Effector memory CD8-positive, alpha-beta T cell (primary cell): ENCODE measurements around the gene AMELX.

Source experiments
- ATAC-seq: fragments of 150-1000 bp; cut with Tn5 transposase; replicated peaks from 2 replicates; pipeline ENCODE4 v1.10.0; 2021; ENCODE audit warnings: mild to moderate bottlenecking, moderate library complexity
- DNase-seq, 3 experiments: peaks; one replicate each; pipeline ENCODE4 v3.0.0; 2021
- H3K27ac Mint-ChIP-seq, 2 donors: one replicate each; pipeline ENCODE4 v1.8.0; 2022; ENCODE audit warnings: mild to moderate bottlenecking in 2 of 2, mixed read lengths in 2 of 2, moderate library complexity in 2 of 2
- H3K27me3 Mint-ChIP-seq, 2 donors: one replicate each; pipeline ENCODE4 v1.8.0; 2022; ENCODE audit warnings: mixed read lengths in 2 of 2
- H3K36me3 Mint-ChIP-seq: one replicate; pipeline ENCODE4 v1.8.0; 2022; ENCODE audit warnings: mild to moderate bottlenecking, moderate library complexity, mixed read lengths; ENCODE audit not compliant: insufficient read depth
- H3K4me1 Mint-ChIP-seq, 2 donors: one replicate each; pipeline ENCODE4 v1.8.0; 2022; ENCODE audit warnings: low read depth in 2 of 2, mixed read lengths in 2 of 2
- H3K4me3 Mint-ChIP-seq, 2 donors: one replicate each; pipeline ENCODE4 v1.8.0; 2022; ENCODE audit warnings: mild to moderate bottlenecking in 2 of 2, mixed read lengths in 2 of 2, moderate library complexity in 2 of 2
- H3K9me3 Mint-ChIP-seq, 2 donors: one replicate each; pipeline ENCODE4 v1.8.0; 2022; ENCODE audit warnings: mixed read lengths in 2 of 2

AMELX gene

DNA sequence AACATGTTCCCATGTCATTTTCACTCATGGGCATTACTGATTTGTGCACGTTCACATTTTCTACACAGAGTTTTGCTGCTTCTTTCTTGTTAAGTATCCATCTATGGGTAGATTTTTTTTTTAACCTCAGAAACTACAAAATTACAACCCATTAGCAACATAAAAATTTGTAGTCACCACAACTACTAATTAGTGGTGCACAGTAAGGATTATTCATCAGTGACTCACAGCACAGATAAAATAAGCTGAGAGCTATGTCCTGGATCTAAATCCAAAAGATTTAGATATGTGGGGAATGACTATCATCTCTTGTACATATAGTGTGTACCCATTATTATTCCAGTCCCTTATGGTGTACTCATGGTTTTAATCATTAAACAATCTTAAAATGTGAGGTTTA, 19.7 kb upstream of the AMELX start:
- Mint-ChIP-seq H3K9me3 (peaks cover 0 to 2% of the 10 kb centered on the region in 2 donors), H3K27ac (no peak overlapping the region), H3K27me3 (no peaks in the 10 kb centered on the region), H3K4me1 (no peaks in the 10 kb centered on the region), H3K4me3 (no peak overlapping the region), H3K36me3 (no peaks in the 10 kb centered on the region)
- DNase-seq (no peak), ATAC-seq (no peak)

DNA sequence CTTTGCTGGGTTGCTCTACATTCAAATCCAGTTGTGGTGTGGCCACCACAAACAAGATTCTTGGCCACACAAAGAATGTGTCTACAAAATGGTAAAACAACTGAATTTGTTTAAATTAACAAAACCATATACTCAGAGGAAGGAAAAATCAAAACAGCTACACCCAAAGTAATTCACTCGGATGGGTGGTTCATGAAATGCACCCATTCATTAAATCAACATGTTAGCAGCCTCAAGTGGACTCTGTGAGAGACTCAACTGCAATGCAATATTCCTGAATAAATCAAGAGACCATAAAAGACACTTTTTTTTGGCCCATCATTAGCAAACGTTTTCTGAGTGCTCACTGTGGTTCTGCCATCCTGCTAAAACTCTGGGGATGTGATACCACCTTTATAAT, 11.2 kb upstream of the AMELX start:
- no peaks in the 10 kb centered on the region for H3K27me3 Mint-ChIP-seq
- DNase-seq (no peak), ATAC-seq (no peak)
- H3K4me3 Mint-ChIP-seq, result no peak overlapping the region
- no peak overlapping the region for H3K27ac Mint-ChIP-seq
- no peaks in the 10 kb centered on the region for H3K4me1 Mint-ChIP-seq
- no peaks in the 10 kb centered on the region for H3K36me3 Mint-ChIP-seq
- H3K9me3 Mint-ChIP-seq, result no peaks in the 10 kb centered on the region

DNA sequence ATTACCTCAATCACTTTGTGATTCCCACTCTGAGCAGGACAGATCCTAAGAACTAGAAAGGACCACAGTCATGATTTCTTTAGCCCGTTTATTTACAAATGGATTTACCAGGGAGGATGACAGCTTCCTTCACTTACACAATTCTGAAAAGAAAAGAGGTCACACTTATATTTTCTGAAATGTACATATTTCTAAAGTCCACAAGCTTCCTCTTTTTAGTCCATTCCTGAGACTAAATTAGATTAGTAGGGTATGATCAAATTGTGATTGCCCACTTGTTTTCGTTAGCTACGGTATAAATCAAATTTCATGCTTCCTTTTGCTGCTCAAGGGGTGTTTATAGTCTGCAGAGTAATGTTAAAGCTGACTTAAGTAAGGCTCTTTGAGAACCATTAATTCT, 7.6 kb upstream of the AMELX start:
- H3K27me3 Mint-ChIP-seq, result no peaks in the 10 kb centered on the region

DNA sequence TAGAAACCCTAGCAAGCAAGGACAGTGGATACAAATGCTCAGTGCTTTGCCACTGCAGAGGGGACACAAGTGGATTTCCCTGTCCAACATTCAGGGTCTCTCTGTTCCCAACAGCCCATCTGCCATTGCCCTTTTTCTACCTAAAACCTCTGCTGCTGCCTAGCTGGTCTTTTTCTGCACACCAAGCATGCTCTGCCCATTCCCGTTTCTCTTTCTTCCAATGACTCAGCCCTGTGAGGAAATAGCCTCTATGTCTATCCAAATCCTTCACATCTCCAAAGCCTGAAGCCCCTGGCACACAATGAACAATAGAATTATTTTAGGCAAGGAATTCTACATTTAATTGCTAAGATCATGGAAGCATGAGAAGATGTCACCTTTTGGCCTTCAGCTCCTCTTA, 5.7 kb upstream of the AMELX start:
- no peak for ATAC-seq
- Mint-ChIP-seq H3K27ac (no peak overlapping the region), H3K4me3 (no peak overlapping the region), H3K36me3 (no peaks in the 10 kb centered on the region), H3K9me3 (no peaks in the 10 kb centered on the region), H3K27me3 (no peaks in the 10 kb centered on the region), H3K4me1 (no peaks in the 10 kb centered on the region)
- DNase-seq, result no peak

More for the DNA sequence above, 7.6 kb upstream of the AMELX start:
- no peak overlapping the region for H3K4me3 Mint-ChIP-seq
- H3K27ac Mint-ChIP-seq, result no peak overlapping the region
- H3K9me3 Mint-ChIP-seq, result no peaks in the 10 kb centered on the region
- ATAC-seq, result no peak
- no peaks in the 10 kb centered on the region for H3K4me1 Mint-ChIP-seq
- no peaks in the 10 kb centered on the region for H3K36me3 Mint-ChIP-seq
- DNase-seq, result no peak

DNA sequence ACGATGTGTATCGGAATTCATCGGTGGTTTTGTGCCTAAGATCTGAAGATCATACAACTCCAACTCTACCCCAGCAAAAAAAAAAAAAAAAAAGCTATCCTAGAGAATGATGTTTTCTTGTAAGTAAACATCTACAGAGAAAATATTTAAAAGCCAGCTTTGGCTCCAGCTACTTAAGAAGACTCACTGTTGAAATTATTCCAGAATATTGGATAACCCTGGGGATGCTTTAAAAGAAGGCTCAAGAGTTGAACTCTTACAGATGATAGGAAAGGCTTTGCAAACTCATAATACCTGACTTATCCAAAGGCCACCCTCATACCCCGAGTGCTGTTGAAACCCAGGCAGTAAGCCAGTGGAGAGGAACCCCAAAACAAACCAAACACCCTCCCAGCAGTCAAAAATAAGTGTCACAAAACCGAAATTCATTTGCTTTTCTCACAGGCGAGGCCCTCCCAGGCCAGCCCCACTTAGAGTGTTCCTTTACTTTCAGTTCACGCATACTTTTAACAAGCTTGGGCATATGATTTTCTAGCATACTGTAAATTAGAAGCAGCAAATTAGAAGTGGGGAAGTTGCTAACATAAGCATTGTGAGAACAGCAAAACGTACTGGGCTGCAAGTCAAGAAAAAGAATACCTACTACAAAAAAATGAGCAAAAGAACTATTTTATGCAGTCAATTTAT, 2.7 kb upstream of the AMELX start:
- DNase-seq (no peak), ATAC-seq (no peak)
- no peaks in the 10 kb centered on the region for H3K27me3 Mint-ChIP-seq
- H3K9me3 Mint-ChIP-seq, result no peaks in the 10 kb centered on the region
- H3K36me3 Mint-ChIP-seq, result no peaks in the 10 kb centered on the region
- H3K4me1 Mint-ChIP-seq, result no peaks in the 10 kb centered on the region
- no peak overlapping the region for H3K27ac Mint-ChIP-seq
- no peak overlapping the region for H3K4me3 Mint-ChIP-seq

DNA sequence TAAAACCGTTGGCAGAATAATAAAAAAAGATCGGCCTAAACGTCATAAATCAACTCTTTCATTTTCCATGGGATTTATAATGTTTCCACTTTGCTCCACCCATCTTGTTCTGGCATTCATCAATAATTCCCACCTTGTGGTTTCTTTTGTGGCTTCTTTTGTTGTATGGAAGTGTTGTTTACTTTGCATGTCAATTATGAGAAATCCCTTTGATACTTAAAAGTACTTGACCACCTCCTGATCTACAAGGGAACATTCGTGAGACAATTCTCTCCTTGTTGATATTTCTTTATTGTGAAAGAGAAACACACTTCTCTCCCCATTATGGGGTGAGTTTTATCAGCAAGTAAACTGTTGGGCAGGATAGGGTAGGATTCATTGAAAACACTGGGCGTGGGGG, 2.8 kb downstream of the AMELX start:
- no peak for DNase-seq
- Mint-ChIP-seq H3K27ac (no peak overlapping the region), H3K4me3 (no peak overlapping the region), H3K4me1 (no peaks in the 10 kb centered on the region), H3K9me3 (peaks cover 0 to 4% of the 10 kb centered on the region in 2 donors), H3K36me3 (no peaks in the 10 kb centered on the region), H3K27me3 (no peaks in the 10 kb centered on the region)
- ATAC-seq, result no peak

DNA sequence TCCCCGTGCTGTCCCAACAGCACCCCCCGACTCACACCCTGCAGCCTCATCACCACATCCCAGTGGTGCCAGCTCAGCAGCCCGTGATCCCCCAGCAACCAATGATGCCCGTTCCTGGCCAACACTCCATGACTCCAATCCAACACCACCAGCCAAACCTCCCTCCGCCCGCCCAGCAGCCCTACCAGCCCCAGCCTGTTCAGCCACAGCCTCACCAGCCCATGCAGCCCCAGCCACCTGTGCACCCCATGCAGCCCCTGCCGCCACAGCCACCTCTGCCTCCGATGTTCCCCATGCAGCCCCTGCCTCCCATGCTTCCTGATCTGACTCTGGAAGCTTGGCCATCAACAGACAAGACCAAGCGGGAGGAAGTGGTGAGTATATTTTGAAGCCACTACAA, 5.4 kb downstream of the AMELX start:
- H3K4me1 Mint-ChIP-seq, result no peaks in the 10 kb centered on the region
- no peak overlapping the region for H3K4me3 Mint-ChIP-seq
- ATAC-seq (no peak), DNase-seq (no peak)
- no peak overlapping the region for H3K27ac Mint-ChIP-seq
- peaks cover 0 to 4% of the 10 kb centered on the region in 2 donors for H3K9me3 Mint-ChIP-seq
- no peaks in the 10 kb centered on the region for H3K27me3 Mint-ChIP-seq
- H3K36me3 Mint-ChIP-seq, result no peaks in the 10 kb centered on the region

DNA sequence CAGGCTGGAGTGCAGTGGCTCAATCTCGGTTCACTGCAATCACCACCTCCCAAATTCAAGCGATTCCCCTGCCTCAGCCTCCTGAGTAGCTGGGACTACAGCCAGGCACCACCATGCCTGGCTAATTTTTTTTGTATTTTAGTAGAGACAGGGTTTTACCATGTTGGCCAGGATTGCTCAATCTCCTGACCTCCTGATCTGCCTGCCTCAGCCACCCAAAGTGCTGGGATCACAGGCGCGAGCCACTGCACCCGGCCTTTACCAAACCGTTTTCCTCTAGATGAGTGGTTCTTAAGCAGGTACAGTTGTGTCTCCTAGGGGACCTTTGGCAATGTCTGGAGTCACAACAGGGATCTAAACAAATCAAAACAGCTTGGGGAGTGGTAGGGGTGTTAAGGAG, 11.6 kb downstream of the AMELX start:
- no peak overlapping the region for H3K27ac Mint-ChIP-seq

DNA sequence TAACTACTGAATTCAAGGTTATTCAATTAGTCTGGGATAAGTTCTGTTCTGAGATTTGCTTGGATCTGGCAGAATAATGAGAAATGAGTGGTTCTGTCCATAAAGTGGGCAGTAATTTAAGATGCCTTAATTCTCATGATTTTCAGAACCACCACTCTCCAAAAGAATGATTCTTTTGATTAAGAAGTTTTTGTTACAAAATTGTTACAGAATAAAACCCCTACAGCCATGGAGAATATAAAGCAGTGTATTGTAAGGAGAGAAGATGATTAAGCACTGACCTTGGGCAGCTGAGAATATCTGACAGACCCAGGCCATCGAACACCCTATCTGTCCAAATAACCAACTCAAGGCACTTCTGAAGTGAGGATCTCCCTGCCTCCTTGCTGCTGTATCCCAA, 12.4 kb downstream of the AMELX start:
- Mint-ChIP-seq H3K36me3 (no peaks in the 10 kb centered on the region), H3K9me3 (no peaks in the 10 kb centered on the region), H3K4me1 (no peaks in the 10 kb centered on the region), H3K4me3 (no peak overlapping the region), H3K27ac (no peak overlapping the region), H3K27me3 (no peaks in the 10 kb centered on the region)
- no peak for DNase-seq
- no peak for ATAC-seq

More for the DNA sequence above, 11.6 kb downstream of the AMELX start:
- H3K4me1 Mint-ChIP-seq, result no peaks in the 10 kb centered on the region
- ATAC-seq (no peak), DNase-seq (no peak)
- no peak overlapping the region for H3K4me3 Mint-ChIP-seq
- no peaks in the 10 kb centered on the region for H3K36me3 Mint-ChIP-seq
- H3K27me3 Mint-ChIP-seq, result no peaks in the 10 kb centered on the region
- H3K9me3 Mint-ChIP-seq, result no peaks in the 10 kb centered on the region

DNA sequence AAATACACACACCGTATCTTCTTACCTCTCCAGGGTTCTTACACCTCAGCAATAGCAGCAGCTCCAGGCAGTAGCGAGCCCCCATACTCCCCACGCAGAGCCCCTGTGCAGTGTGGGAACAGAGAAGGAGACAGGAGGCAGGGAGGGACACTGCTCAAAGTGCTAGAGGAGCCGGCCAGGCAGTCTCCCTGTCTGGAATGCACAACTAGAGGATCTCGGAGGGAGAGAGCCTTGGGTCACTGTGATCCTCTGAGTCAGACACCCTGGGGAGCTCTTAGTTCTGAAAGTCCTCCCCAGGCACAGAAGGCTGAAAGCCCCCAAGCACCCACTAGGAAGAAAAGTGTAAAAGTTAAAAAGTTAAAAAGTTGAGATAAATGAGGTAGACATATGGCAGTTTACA, 16.0 kb downstream of the AMELX start:
- Mint-ChIP-seq H3K4me3 (no peak overlapping the region), H3K27me3 (no peaks in the 10 kb centered on the region), H3K27ac (no peak overlapping the region), H3K9me3 (no peaks in the 10 kb centered on the region), H3K36me3 (no peaks in the 10 kb centered on the region), H3K4me1 (no peaks in the 10 kb centered on the region)
- DNase-seq, result no peak
- no peak for ATAC-seq

DNA sequence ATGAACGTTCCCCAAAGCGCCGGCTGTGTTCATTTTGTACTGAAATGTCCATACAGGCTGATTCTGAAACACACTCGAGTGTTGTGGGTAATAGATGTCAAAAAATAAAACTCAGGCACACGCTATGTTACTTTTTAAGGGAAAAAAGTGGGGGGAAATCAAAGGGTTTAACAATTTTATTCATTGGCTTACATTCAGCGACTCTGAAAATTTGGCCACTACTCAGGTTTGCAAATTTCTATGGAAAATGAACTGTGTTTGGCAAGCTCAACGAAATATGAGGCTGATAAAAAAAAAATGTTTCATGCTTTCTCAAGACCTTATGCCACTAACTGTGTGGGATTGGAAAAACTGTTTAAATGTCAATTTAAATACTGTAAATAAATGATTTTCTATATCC, 18.5 kb downstream of the AMELX start:
- no peak overlapping the region for H3K4me3 Mint-ChIP-seq
- no peak for DNase-seq
- no peaks in the 10 kb centered on the region for H3K4me1 Mint-ChIP-seq
- H3K36me3 Mint-ChIP-seq, result no peaks in the 10 kb centered on the region
- ATAC-seq, result no peak
- no peaks in the 10 kb centered on the region for H3K27me3 Mint-ChIP-seq
- H3K27ac Mint-ChIP-seq, result no peak overlapping the region
- no peaks in the 10 kb centered on the region for H3K9me3 Mint-ChIP-seq

DNA sequence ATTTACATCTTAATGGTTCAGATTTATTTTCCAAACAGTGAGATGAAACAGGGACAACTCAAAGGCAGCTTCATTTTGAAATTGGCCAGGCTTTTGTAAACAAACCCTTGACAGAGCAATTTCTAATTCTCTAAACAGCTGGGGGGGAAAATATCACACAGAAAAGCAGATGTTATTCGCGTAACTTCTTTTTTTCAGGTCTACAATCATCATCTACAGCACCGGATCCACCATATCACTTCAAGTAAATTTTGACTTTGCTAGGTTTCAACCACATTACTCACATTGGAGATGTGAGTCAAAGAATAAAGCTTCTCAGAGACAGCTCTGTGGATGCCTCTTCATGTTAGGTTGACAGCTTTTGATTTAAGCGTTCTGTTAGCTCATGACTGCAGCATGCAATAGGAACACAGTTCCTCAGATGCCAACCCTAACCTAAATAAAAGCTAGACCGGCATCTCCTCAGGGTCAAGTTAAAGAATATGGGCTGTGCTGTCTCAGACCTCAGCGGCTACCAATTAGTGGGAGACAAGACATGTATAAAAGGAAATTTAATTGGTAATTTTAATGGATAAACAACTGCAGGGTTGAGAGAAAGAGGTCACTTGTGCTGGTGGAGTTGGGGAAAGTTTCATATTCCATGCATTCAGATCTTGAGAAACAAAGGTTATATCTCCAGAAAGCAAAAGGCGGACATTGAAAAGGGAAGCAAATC, 26.8 kb downstream of the AMELX start:
- DNase-seq, result no peak
- Mint-ChIP-seq H3K36me3 (no peaks in the 10 kb centered on the region), H3K27ac (no peak overlapping the region), H3K4me3 (no peak overlapping the region), H3K9me3 (no peaks in the 10 kb centered on the region), H3K4me1 (no peaks in the 10 kb centered on the region), H3K27me3 (no peaks in the 10 kb centered on the region)
- ATAC-seq, result no peak

DNA sequence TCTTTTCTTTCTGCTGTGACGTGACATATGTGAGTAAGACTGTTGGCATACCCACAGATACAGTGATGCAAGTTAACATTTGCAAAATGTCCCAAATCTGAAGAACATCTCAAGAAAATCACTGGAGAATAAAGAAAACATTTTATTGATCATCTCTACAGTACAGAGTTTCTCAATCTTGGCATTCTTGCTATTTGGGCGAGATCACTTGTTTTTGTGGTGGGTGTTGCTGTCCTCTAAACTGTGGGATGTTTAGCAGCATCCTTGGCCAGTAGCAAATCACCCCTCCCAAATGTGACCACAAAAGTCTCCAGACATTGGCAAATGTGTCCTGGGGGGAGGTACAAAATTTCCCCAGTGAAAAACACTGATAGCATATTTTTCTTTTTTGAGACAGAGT, 28.8 kb downstream of the AMELX start:
- H3K9me3 Mint-ChIP-seq, result no peaks in the 10 kb centered on the region
- no peak for ATAC-seq
- no peaks in the 10 kb centered on the region for H3K4me1 Mint-ChIP-seq
- no peaks in the 10 kb centered on the region for H3K36me3 Mint-ChIP-seq
- H3K4me3 Mint-ChIP-seq, result no peak overlapping the region
- DNase-seq, result no peak
- H3K27me3 Mint-ChIP-seq, result no peaks in the 10 kb centered on the region
- no peak overlapping the region for H3K27ac Mint-ChIP-seq

DNA sequence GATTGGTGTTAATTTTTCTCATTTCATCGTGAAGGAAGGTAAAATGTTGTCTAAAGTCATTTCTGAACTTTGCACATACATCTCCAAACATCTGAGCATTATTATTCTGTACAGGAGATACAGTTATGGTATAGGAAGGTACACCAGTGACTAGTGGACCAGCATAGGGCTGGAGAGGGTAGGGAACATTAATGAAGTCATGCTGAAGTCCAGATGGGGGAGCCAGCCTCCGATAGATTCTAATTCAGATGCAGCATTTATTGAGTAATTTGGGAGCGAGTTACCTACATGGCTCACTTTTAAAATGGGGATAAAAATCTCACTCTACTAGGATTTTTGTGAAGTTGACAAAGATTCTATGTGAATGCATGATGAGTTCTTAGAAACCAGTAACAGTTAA, 34.9 kb downstream of the AMELX start:
- H3K9me3 Mint-ChIP-seq, result no peaks in the 10 kb centered on the region
- no peaks in the 10 kb centered on the region for H3K4me1 Mint-ChIP-seq
- no peak for ATAC-seq
- no peaks in the 10 kb centered on the region for H3K36me3 Mint-ChIP-seq
- H3K4me3 Mint-ChIP-seq, result no peak overlapping the region
- DNase-seq, result no peak
- H3K27me3 Mint-ChIP-seq, result no peaks in the 10 kb centered on the region
- H3K27ac Mint-ChIP-seq, result no peak overlapping the region
